Measurements from ENCODE around the gene STING1.
"Not testable (repeated sequence)": the region's sequence is repeated elsewhere in the genome, so short reads cannot be mapped to it uniquely, and the experiment has no call there.

The STING1 gene

DNA sequence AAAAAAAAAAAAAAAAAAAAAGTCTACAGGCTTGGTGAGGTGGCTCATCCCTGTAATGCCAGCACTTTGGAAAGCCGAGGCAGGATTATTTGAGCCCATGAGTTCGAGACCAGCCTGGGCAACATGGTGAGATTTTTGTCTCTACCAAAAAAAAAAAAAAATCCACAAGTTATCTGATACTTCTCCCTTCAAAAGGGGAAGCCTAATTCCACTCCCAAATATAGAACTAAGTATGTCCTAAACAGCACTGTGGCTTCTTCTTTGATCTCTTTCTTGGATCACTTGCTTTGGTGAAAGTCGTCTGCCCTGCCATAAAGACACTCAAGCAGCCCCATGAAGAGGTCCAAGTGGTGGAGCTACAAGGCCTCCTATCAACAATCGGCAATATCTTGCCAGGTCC is 18.8 kb upstream of the STING1 start:
- Histone ChIP-seq H3K4me1 (ENCODE audit: control insufficient read depth, insufficient read depth, low read length) (no peaks in the 10 kb centered on the region; the same call in 1 of the 2 replicates), H3K4me3 (ENCODE audit: low read length) (no peak overlapping the region), H3K27me3 (ENCODE audit: control insufficient read depth, insufficient read depth, low read length) (no peaks in the 10 kb centered on the region), H3K9me3 (ENCODE audit: control insufficient read depth, insufficient read depth, low read length) (no peaks in the 10 kb centered on the region), H3K27ac (ENCODE audit: low read length) (no peak overlapping the region), H3K36me3 (ENCODE audit: control insufficient read depth, insufficient read depth, low read length) (no peaks in the 10 kb centered on the region)
- no peak for DNase-seq (ENCODE audit: low read depth, low spot score)
- no CpG with 5 or more reads among the region's 4 CpGs for WGBS (ENCODE audit: insufficient coverage, insufficient read length)

GRCh38 chr5:139495638-139496435 is 13.3 kb upstream of the STING1 start:
- DNase-seq (ENCODE audit: low read depth, low spot score): no peak
- H3K27ac ChIP-seq (ENCODE audit: low read length): no peak overlapping the region
- WGBS (ENCODE audit: insufficient coverage, insufficient read length): no CpG with 5 or more reads among the region's 3 CpGs

DNA sequence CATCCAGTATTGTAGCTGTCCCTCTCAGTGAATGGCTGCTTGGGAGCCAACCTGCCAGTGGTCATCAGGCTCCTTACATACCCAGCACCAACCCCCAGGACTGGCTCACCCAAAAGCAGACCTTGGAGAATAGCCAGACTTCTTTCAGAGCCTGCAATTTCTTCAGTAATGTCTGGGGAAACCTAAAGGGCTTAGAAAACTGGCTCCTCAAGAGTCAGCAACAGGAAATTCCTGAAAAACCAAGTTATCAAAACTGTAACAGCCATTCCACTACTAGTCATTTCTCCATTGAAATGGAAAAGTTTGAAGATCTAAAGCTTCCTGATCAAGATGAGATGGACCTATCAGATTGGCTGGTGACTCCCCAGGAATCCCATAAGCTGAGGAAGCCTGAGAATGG is 12.3 kb upstream of the STING1 start:
- no peaks in the 10 kb centered on the region for H3K36me3 ChIP-seq (ENCODE audit: control insufficient read depth, insufficient read depth, low read length)
- H3K4me3 ChIP-seq (ENCODE audit: low read length): no peak overlapping the region
- DNase-seq (ENCODE audit: low read depth, low spot score): no peak
- no peak overlapping the region for H3K27ac ChIP-seq (ENCODE audit: low read length)
- H3K9me3 ChIP-seq (ENCODE audit: control insufficient read depth, insufficient read depth, low read length): no peaks in the 10 kb centered on the region
- H3K27me3 ChIP-seq (ENCODE audit: control insufficient read depth, insufficient read depth, low read length): no peaks in the 10 kb centered on the region
- H3K4me1 ChIP-seq (ENCODE audit: control insufficient read depth, insufficient read depth, low read length): no peaks in the 10 kb centered on the region

More at GRCh38 chr5:139495638-139496435, 13.3 kb upstream of the STING1 start:
- Histone ChIP-seq H3K4me1 (ENCODE audit: control insufficient read depth, insufficient read depth, low read length) (no peaks in the 10 kb centered on the region), H3K27me3 (ENCODE audit: control insufficient read depth, insufficient read depth, low read length) (no peaks in the 10 kb centered on the region), H3K9me3 (ENCODE audit: control insufficient read depth, insufficient read depth, low read length) (no peaks in the 10 kb centered on the region), H3K36me3 (ENCODE audit: control insufficient read depth, insufficient read depth, low read length) (no peaks in the 10 kb centered on the region), H3K4me3 (ENCODE audit: low read length) (no peak overlapping the region)

DNA sequence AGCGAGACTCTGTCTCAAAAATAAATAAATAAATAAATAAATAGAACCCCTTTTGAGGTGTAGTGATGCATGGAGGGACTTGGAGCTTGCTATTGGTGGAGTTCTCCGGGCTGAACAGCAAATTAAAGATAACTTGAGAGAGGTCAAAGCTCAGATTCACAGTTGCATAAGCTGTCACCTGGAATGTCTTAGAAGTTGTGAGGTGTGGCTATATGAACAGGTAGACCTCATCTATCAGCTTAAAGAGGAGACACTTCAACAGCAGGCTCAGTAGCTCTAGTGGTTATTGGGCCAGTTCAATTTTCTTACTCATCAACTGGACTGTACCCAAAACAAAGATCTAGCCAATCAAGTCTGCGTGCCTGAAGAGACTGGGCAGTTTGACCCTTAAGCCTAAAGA is 11.7 kb upstream of the STING1 start:
- H3K27me3 ChIP-seq (ENCODE audit: control insufficient read depth, insufficient read depth, low read length): no peaks in the 10 kb centered on the region
- H3K4me1 ChIP-seq (ENCODE audit: control insufficient read depth, insufficient read depth, low read length): no peaks in the 10 kb centered on the region
- no peak overlapping the region for H3K4me3 ChIP-seq (ENCODE audit: low read length)
- no peaks in the 10 kb centered on the region for H3K9me3 ChIP-seq (ENCODE audit: control insufficient read depth, insufficient read depth, low read length)
- WGBS (ENCODE audit: insufficient coverage, insufficient read length): no CpG with 5 or more reads among the region's 3 CpGs
- DNase-seq (ENCODE audit: low read depth, low spot score): no peak
- H3K27ac ChIP-seq (ENCODE audit: low read length): no peak overlapping the region
- H3K36me3 ChIP-seq (ENCODE audit: control insufficient read depth, insufficient read depth, low read length): no peaks in the 10 kb centered on the region

GRCh38 chr5:139492700-139493192 is 10.2 kb upstream of the STING1 start:
- DNase-seq (ENCODE audit: low read depth, low spot score): no peak
- H3K36me3 ChIP-seq (ENCODE audit: control insufficient read depth, insufficient read depth, low read length): no peaks in the 10 kb centered on the region
- no peaks in the 10 kb centered on the region for H3K9me3 ChIP-seq (ENCODE audit: control insufficient read depth, insufficient read depth, low read length)
- no peaks in the 10 kb centered on the region for H3K27me3 ChIP-seq (ENCODE audit: control insufficient read depth, insufficient read depth, low read length)
- no peak overlapping the region for H3K27ac ChIP-seq (ENCODE audit: low read length)
- no CpG with 5 or more reads among the region's 6 CpGs for WGBS (ENCODE audit: insufficient coverage, insufficient read length)
- H3K4me1 ChIP-seq (ENCODE audit: control insufficient read depth, insufficient read depth, low read length): no peaks in the 10 kb centered on the region
- no peak overlapping the region for H3K4me3 ChIP-seq (ENCODE audit: low read length)

GRCh38 chr5:139488260-139488659 is 5.7 kb upstream of the STING1 start:
- DNase-seq (ENCODE audit: low read depth, low spot score): no peak
- Histone ChIP-seq H3K4me3 (ENCODE audit: low read length) (no peak overlapping the region), H3K4me1 (ENCODE audit: control insufficient read depth, insufficient read depth, low read length) (peaks cover 2% of the 10 kb centered on the region; the same call in 1 of the 2 replicates), H3K9me3 (ENCODE audit: control insufficient read depth, insufficient read depth, low read length) (no peaks in the 10 kb centered on the region), H3K27me3 (ENCODE audit: control insufficient read depth, insufficient read depth, low read length) (no peaks in the 10 kb centered on the region), H3K27ac (ENCODE audit: low read length) (no peak overlapping the region), H3K36me3 (ENCODE audit: control insufficient read depth, insufficient read depth, low read length) (no peaks in the 10 kb centered on the region)
- no CpG with 5 or more reads among the region's 3 CpGs for WGBS (ENCODE audit: insufficient coverage, insufficient read length)

GRCh38 chr5:139486201-139486600 is 3.6 kb upstream of the STING1 start:
- Histone ChIP-seq H3K27ac (ENCODE audit: low read length) (no peak overlapping the region), H3K9me3 (ENCODE audit: control insufficient read depth, insufficient read depth, low read length) (no peaks in the 10 kb centered on the region), H3K27me3 (ENCODE audit: control insufficient read depth, insufficient read depth, low read length) (no peaks in the 10 kb centered on the region), H3K36me3 (ENCODE audit: control insufficient read depth, insufficient read depth, low read length) (no peaks in the 10 kb centered on the region), H3K4me3 (ENCODE audit: low read length) (no peak overlapping the region), H3K4me1 (ENCODE audit: control insufficient read depth, insufficient read depth, low read length) (peaks cover 2% of the 10 kb centered on the region; the same call in 1 of the 2 replicates)
- WGBS (ENCODE audit: insufficient coverage, insufficient read length): no CpG with 5 or more reads among the region's 7 CpGs
- DNase-seq (ENCODE audit: low read depth, low spot score): no peak

GRCh38 chr5:139482890-139483208 is 291 bp upstream of the STING1 start:
- not testable (repeated sequence) for H3K27ac ChIP-seq (ENCODE audit: low read length); DNase-seq (ENCODE audit: low read depth, low spot score); H3K4me1 ChIP-seq (ENCODE audit: control insufficient read depth, insufficient read depth, low read length); H3K9me3 ChIP-seq (ENCODE audit: control insufficient read depth, insufficient read depth, low read length); H3K4me3 ChIP-seq (ENCODE audit: low read length); H3K27me3 ChIP-seq (ENCODE audit: control insufficient read depth, insufficient read depth, low read length); H3K36me3 ChIP-seq (ENCODE audit: control insufficient read depth, insufficient read depth, low read length)
- WGBS (ENCODE audit: insufficient coverage, insufficient read length): no CpG with 5 or more reads among the region's 6 CpGs

DNA sequence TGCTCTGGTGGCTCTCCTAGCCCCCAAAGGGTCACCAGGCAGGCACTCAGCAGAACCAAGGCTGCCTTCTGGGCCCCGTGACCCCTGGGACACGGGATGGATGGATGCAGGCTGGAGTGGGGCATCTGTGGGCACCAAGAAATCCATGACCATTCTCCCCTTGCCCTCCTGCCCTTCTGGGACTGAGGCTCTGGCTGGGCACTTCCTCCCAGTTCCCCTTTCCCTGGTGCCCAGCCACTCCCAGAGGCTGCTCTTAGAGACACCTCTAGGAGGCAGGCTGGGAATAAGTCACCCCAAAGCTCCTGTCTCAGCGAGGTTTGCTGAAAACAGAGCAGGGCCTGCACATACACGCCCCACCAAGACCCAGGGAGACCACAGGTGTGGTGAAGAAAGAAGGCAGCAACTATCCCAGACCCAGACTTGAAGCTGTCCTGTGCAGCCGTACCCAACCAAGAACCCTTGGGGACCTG is 943 bp downstream of the STING1 start:
- Histone ChIP-seq H3K27ac (ENCODE audit: low read length) (no peak overlapping the region), H3K4me3 (ENCODE audit: low read length) (no peak overlapping the region), H3K9me3 (ENCODE audit: control insufficient read depth, insufficient read depth, low read length) (no peaks in the 10 kb centered on the region), H3K27me3 (ENCODE audit: control insufficient read depth, insufficient read depth, low read length) (no peaks in the 10 kb centered on the region), H3K36me3 (ENCODE audit: control insufficient read depth, insufficient read depth, low read length) (no peaks in the 10 kb centered on the region), H3K4me1 (ENCODE audit: control insufficient read depth, insufficient read depth, low read length) (peaks cover 2% of the 10 kb centered on the region; the same call in 1 of the 2 replicates)
- no CpG with 5 or more reads among the region's 5 CpGs for WGBS (ENCODE audit: insufficient coverage, insufficient read length)
- no peak for DNase-seq (ENCODE audit: low read depth, low spot score)

- Histone ChIP-seq H3K9me3 (ENCODE audit: control insufficient read depth, insufficient read depth, low read length) (no peaks in the 10 kb centered on the region), H3K4me1 (ENCODE audit: control insufficient read depth, insufficient read depth, low read length) (no peaks in the 10 kb centered on the region), H3K27ac (ENCODE audit: low read length) (no peak overlapping the region), H3K36me3 (ENCODE audit: control insufficient read depth, insufficient read depth, low read length) (no peaks in the 10 kb centered on the region), H3K4me3 (ENCODE audit: low read length) (no peak overlapping the region), H3K27me3 (ENCODE audit: control insufficient read depth, insufficient read depth, low read length) (no peaks in the 10 kb centered on the region)
- WGBS (ENCODE audit: insufficient coverage, insufficient read length): no CpG with 5 or more reads among the region's 12 CpGs
- DNase-seq (ENCODE audit: low read depth, low spot score): no peak
Observed at GRCh38 chr5:139481122-139481533, 1.4 kb downstream of the STING1 start.

DNA sequence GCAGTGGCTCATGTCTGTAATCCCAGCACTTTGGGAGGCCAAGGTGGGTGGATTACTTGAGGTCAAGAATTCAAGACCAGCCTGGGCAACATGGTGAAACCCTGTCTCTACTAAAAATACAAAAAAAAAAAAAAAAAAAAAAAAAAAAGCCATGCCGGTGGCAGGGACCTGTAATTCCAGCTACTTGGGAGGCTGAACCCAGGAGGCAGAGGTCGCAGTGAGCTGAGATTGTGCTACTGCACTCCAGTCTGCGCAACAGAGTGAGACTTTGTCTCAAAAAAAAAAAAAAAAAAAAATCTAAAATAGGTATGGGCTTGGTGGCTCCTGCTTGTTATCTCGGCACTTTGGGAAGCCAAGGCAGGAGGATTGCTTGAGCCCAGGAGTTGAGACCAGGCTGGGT is 2.8 kb downstream of the STING1 start:
- H3K27me3 ChIP-seq (ENCODE audit: control insufficient read depth, insufficient read depth, low read length); H3K36me3 ChIP-seq (ENCODE audit: control insufficient read depth, insufficient read depth, low read length); DNase-seq (ENCODE audit: low read depth, low spot score); H3K4me3 ChIP-seq (ENCODE audit: low read length); H3K27ac ChIP-seq (ENCODE audit: low read length); H3K9me3 ChIP-seq (ENCODE audit: control insufficient read depth, insufficient read depth, low read length); H3K4me1 ChIP-seq (ENCODE audit: control insufficient read depth, insufficient read depth, low read length): not testable (repeated sequence)
- WGBS (ENCODE audit: insufficient coverage, insufficient read length): no CpG with 5 or more reads among the region's 4 CpGs

All from iPS DF 6.9 (cell line).